HAP-1 (cell line): Measurements from ENCODE around the gene RPL18.
A peak's percentile ranks its signal among the peaks of the same experiment; 100 is the strongest.

ENCODE experiments used
- DNase-seq, 2 experiments: peaks; one replicate each; pipeline ENCODE4 v3.0.0-alpha.2; 2016 to 2020; ENCODE audit warnings: low spot score in 2 of 2
- H3K27me3 ChIP-seq: fragments of 250-450 bp; sonication (Bioruptor Pico); 2 replicates; pipeline ENCODE4 v1.5.1; 2020; ENCODE audit warnings: low read depth, mild to moderate bottlenecking, moderate library complexity
- H3K36me3 ChIP-seq: fragments of 250-450 bp; sonication (Bioruptor Pico); replicated peaks from 2 replicates; pipeline ENCODE4 v1.5.1; 2020; ENCODE audit warnings: mild to moderate bottlenecking
- H3K4me1 ChIP-seq: fragments of 250-450 bp; sonication (Bioruptor Pico); 2 replicates; pipeline ENCODE4 v1.5.1; 2020; ENCODE audit warnings: mild to moderate bottlenecking
- H3K4me3 ChIP-seq: fragments of 250-450 bp; sonication (Bioruptor Pico); 2 replicates; pipeline ENCODE4 v1.5.1; 2020; ENCODE audit warnings: mild to moderate bottlenecking, moderate library complexity
- H3K9me3 ChIP-seq: fragments of 250-450 bp; sonication (Bioruptor Pico); 2 replicates; pipeline ENCODE4 v1.5.1; 2020; ENCODE audit warnings: mild to moderate bottlenecking, moderate library complexity
- in situ Hi-C: fragments of 300-500 bp; cut with MboI; formaldehyde crosslinking; loops from 3 replicates; pipeline ENCODE4 v1.14.3; 2020; ENCODE audit warnings: low sequenced_read_pairs, inconsistent platforms, mixed read lengths

Gene RPL18

GRCh38 chr19:48651683-48652048 is 32.7 kb upstream of the RPL18 start:
- in situ Hi-C loops = no loop called here
- no peaks in the 10 kb centered on the region for H3K27me3 ChIP-seq
- no peaks in the 10 kb centered on the region for H3K36me3 ChIP-seq
- no peak for DNase-seq
- H3K4me1 ChIP-seq = peaks cover 3% of the 10 kb centered on the region; the same call in 1 of the 2 replicates
- H3K9me3 ChIP-seq = no peaks in the 10 kb centered on the region
- H3K4me3 ChIP-seq = no peak overlapping the region

- DNase-seq = no peak
- Histone ChIP-seq H3K27me3 (no peaks in the 10 kb centered on the region), H3K36me3 (no peaks in the 10 kb centered on the region), H3K9me3 (no peaks in the 10 kb centered on the region), H3K4me1 (peaks cover 4% of the 10 kb centered on the region), H3K4me3 (no peak overlapping the region)
- in situ Hi-C loops = no loop called here
Measured at GRCh38 chr19:48650974-48651682, 32.1 kb upstream of the RPL18 start.

- in situ Hi-C loops = loop anchor here (5.0 to 10.0 kb wide), 2 partner anchors 189 to 317 kb away; partner anchors contain the start of genes FTL and HSD17B14
- no peak for DNase-seq
- Histone ChIP-seq H3K27me3 (no peaks in the 10 kb centered on the region), H3K4me3 (no peak overlapping the region), H3K9me3 (no peaks in the 10 kb centered on the region), H3K4me1 (peaks cover 15% of the 10 kb centered on the region), H3K36me3 (no peaks in the 10 kb centered on the region)
Measured at GRCh38 chr19:48648134-48648533, 29.2 kb upstream of the RPL18 start.

- Histone ChIP-seq H3K27me3 (no peaks in the 10 kb centered on the region), H3K4me1 (peaks cover 15% of the 10 kb centered on the region), H3K9me3 (no peaks in the 10 kb centered on the region), H3K4me3 (peak overlapping the region; percentile 40), H3K36me3 (no peaks in the 10 kb centered on the region)
- in situ Hi-C loops = loop anchor here (5.0 to 10.0 kb wide), 2 partner anchors 191 to 318 kb away; partner anchors contain the start of genes FTL and HSD17B14
- DNase-seq = no peak
Measured at GRCh38 chr19:48646722-48647216, 27.8 kb upstream of the RPL18 start.

GRCh38 chr19:48646001-48646721 is 27.2 kb upstream of the RPL18 start, which contains the start of gene CA11:
TSS of gene CA11 (minus strand) at chr19:48646187. CDS start at chr19:48645632, 555 bp downstream.
- Histone ChIP-seq H3K9me3 (no peaks in the 10 kb centered on the region), H3K36me3 (no peaks in the 10 kb centered on the region), H3K4me3 (peak within 1 kb of the TSS; percentile 40), H3K27me3 (no peaks in the 10 kb centered on the region), H3K4me1 (peaks cover 15% of the 10 kb centered on the region)
- in situ Hi-C loops = loop anchor here (5.0 to 10.0 kb wide), 2 partner anchors 191 to 319 kb away; partner anchors contain the start of genes FTL and HSD17B14
- DNase-seq = peak; percentile 88 to 97

- peak in 1 of 2 experiments; percentile 47 for DNase-seq
- Histone ChIP-seq H3K27me3 (no peaks in the 10 kb centered on the region), H3K36me3 (no peaks in the 10 kb centered on the region), H3K4me3 (peak overlapping the region; percentile 40), H3K9me3 (no peaks in the 10 kb centered on the region), H3K4me1 (peaks cover 15% of the 10 kb centered on the region)
- in situ Hi-C loops = loop anchor here (5.0 to 10.0 kb wide), 2 partner anchors 192 to 319 kb away; partner anchors contain the start of genes FTL and HSD17B14
Measured at GRCh38 chr19:48645620-48646000, 26.6 kb upstream of the RPL18 start.

- H3K4me1 ChIP-seq = peaks cover 15% of the 10 kb centered on the region
- no peaks in the 10 kb centered on the region for H3K9me3 ChIP-seq
- DNase-seq = peak; percentile 78 to 86
- peak overlapping the region; percentile 40 for H3K4me3 ChIP-seq
- in situ Hi-C loops = loop anchor here (5.0 to 10.0 kb wide), 2 partner anchors 192 to 320 kb away; partner anchors contain the start of genes FTL and HSD17B14
- H3K27me3 ChIP-seq = no peaks in the 10 kb centered on the region
- no peaks in the 10 kb centered on the region for H3K36me3 ChIP-seq
Measured at GRCh38 chr19:48644839-48645619, 26.1 kb upstream of the RPL18 start.

GRCh38 chr19:48644355-48644754 is 25.4 kb upstream of the RPL18 start:
- Histone ChIP-seq H3K9me3 (no peaks in the 10 kb centered on the region), H3K4me3 (peak overlapping the region; percentile 40), H3K4me1 (peaks cover 15% of the 10 kb centered on the region), H3K27me3 (no peaks in the 10 kb centered on the region), H3K36me3 (no peaks in the 10 kb centered on the region)
- DNase-seq = no peak
- in situ Hi-C loops = loop anchor here (10.0 kb wide), 1 partner anchor 320 kb away; the partner anchor contains the start of gene FTL

GRCh38 chr19:48642862-48643261 is 23.9 kb upstream of the RPL18 start:
- Histone ChIP-seq H3K27me3 (no peaks in the 10 kb centered on the region), H3K9me3 (no peaks in the 10 kb centered on the region), H3K4me3 (no peak overlapping the region), H3K36me3 (no peaks in the 10 kb centered on the region), H3K4me1 (peaks cover 21% of the 10 kb centered on the region)
- no peak for DNase-seq
- in situ Hi-C loops = loop anchor here (10.0 kb wide), 1 partner anchor 322 kb away; the partner anchor contains the start of gene FTL

- Histone ChIP-seq H3K4me3 (no peak overlapping the region), H3K9me3 (peaks cover 2% of the 10 kb centered on the region; the same call in 1 of the 2 replicates), H3K4me1 (peaks cover 21% of the 10 kb centered on the region), H3K36me3 (peaks cover under 1% of the 10 kb centered on the region; the same call in 1 of the 2 replicates), H3K27me3 (no peaks in the 10 kb centered on the region)
- in situ Hi-C loops = loop anchor here (10.0 kb wide), 1 partner anchor 323 kb away; the partner anchor contains the start of gene FTL
- DNase-seq = no peak
Measured at GRCh38 chr19:48641850-48642249, 22.9 kb upstream of the RPL18 start.

- Histone ChIP-seq H3K4me3 (no peak overlapping the region), H3K9me3 (peaks cover 2% of the 10 kb centered on the region; the same call in 1 of the 2 replicates), H3K4me1 (peaks cover 14% of the 10 kb centered on the region), H3K27me3 (no peaks in the 10 kb centered on the region), H3K36me3 (peaks cover 3% of the 10 kb centered on the region; the same call in 1 of the 2 replicates)
- in situ Hi-C loops = loop anchor here (10.0 kb wide), 1 partner anchor 325 kb away; the partner anchor contains the start of gene FTL
- DNase-seq = no peak
Measured at GRCh38 chr19:48639483-48640375, 20.8 kb upstream of the RPL18 start.

- Histone ChIP-seq H3K4me1 (peaks cover 21% of the 10 kb centered on the region), H3K4me3 (no peak overlapping the region), H3K36me3 (peaks cover 3% of the 10 kb centered on the region; the same call in 1 of the 2 replicates), H3K27me3 (no peaks in the 10 kb centered on the region), H3K9me3 (peaks cover 2% of the 10 kb centered on the region; the same call in 1 of the 2 replicates)
- in situ Hi-C loops = no loop called here
- peak in 1 of 2 experiments; percentile 42 for DNase-seq
Measured at GRCh38 chr19:48638831-48639381, 19.9 kb upstream of the RPL18 start.
